Psoas muscle (tissue), 8 donors: ENCODE data around the gene ASB2. TPM values are rescaled to one million over a fixed set of nuclear protein-coding genes. Genes with fewer than 3 reads are reported as not detected.

Experiments
- ATAC-seq, 4 donors: fragments of 200-7000 bp; cut with Tn5 transposase; one replicate each; pipeline ENCODE4 v1.9.1; 2020; ENCODE audit warnings: moderate library complexity in 3 of 4, mild to moderate bottlenecking in 2 of 4
- DNase-seq, 2 donors: peaks; one replicate each; pipeline ENCODE4 v3.0.0-alpha.2; 2020
- H3K27ac ChIP-seq: fragments of 200-600 bp; one replicate; pipeline ENCODE4 v1.8.0; 2022
- H3K27me3 ChIP-seq, 3 donors: fragments of 200-600 bp in 1 of 3; one replicate each; pipeline versions ENCODE4 v1.6.1 to v1.8.0; 2013 to 2022; ENCODE audit warnings: low read length in 2 of 3, mild to moderate bottlenecking in 2 of 3, moderate library complexity in 1 of 3; ENCODE audit not compliant: insufficient read depth in 3 of 3
- H3K36me3 ChIP-seq, 2 donors: fragments of 200-600 bp in 1 of 2; one replicate each; pipeline versions ENCODE4 v1.6.1 to v1.8.0; 2013 to 2022; ENCODE audit warnings: low read depth in 1 of 2, mild to moderate bottlenecking in 1 of 2, moderate library complexity in 1 of 2; ENCODE audit not compliant: insufficient read depth in 1 of 2
- H3K4me1 ChIP-seq: fragments of 200-600 bp; one replicate; pipeline ENCODE4 v1.8.0; 2022
- H3K4me3 ChIP-seq: fragments of 200-600 bp; one replicate; pipeline ENCODE4 v1.8.0; 2022; ENCODE audit warnings: mild to moderate bottlenecking
- H3K9me3 ChIP-seq: fragments of 200-600 bp; one replicate; pipeline ENCODE4 v1.8.0; 2022
- WGBS, 3 donors: extraction: QIAGEN DNeasy Blood & Tissue Kit; methylation state at CpG; one replicate each; pipeline versions ENCODE4 v1.1.6 to v1.1.7; 2013; 5-methylcytosine and 5-hydroxymethylcytosine counted together
- intact Hi-C, 2 donors: fragments of 100-400 bp; cut with DNase I; formaldehyde crosslinking; loops; one replicate each; pipeline versions ENCODE4 v1.11.0 to v1.14.2; 2022
- polyA plus RNA-seq, 3 donors: library from polyadenylated mRNA; stranded (reverse); fragments of 200-250 nt; gene quantifications; one replicate each; pipeline ENCODE4 v1.2.3, GENCODE V29; 2013
- total RNA-seq, 4 donors: library from RNA; stranded (reverse); fragmentation: NEBNext Ultra II Directional in 2 of 4; extraction: Animal tissue kit (Norgen Biotek cat#: 25700) in 2 of 4; gene quantifications; one replicate each; pipeline versions ENCODE4 v1.2.1 to v1.2.4, GENCODE V29; 2021 to 2023
- TF ChIP-seq, protein P1 (sequence below): fragments of 200-600 bp; IDR thresholded peaks from one replicate; pipeline ENCODE4 v1.8.0; 2022; ENCODE audit warnings: antibody characterized with exemption
- donor health status: healthy with polysubstance abuse.
- donor health status: DM: no; HTN: no; CAD: no; lungs with moderate emphysema.
- donor health status: Bipolar disorder and iron deficiency.
- donor health status: healthy.
- donor health status: DM: yes; HTN: yes; CAD: no.
- donor health status: DM: no; HTN: no; CAD: no.
- donor health status: DM: no; HTN: no; CAD: no.
- donor health status: DM: yes; HTN: yes; CAD: no.

Gene ASB2
- total and polyA plus RNA-seq, 7 donors = 41.2 to 460 (median 230) TPM

DNA sequence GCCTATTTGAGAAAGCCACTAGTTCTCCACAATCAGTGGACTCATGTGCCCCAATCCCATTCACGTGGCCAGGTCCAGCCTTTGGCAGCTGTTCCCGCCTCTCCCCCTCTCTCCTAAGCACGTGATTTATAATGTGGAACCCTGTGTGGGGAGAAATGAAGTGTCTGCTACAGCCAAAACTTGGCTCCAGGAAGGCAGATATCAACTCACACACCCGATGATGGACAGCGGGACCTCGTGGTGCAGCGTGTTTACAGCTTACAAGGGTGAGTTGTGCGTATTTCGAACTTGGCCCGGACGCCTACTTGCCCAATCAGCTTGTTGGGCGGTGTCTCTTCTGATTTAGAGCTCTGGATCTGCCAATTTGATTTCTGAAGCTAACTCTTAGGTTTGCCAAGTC is 87.4 kb downstream of the ASB2 start:
- Histone ChIP-seq H3K4me1 (no peaks in the 10 kb centered on the region), H3K27me3 (peaks cover 0 to 3% (median 0%) of the 10 kb centered on the region in 3 donors), H3K27ac (no peak overlapping the region), H3K36me3 (no peaks in the 10 kb centered on the region), H3K4me3 (no peak overlapping the region), H3K9me3 (no peaks in the 10 kb centered on the region)
- DNase-seq = no peak
- WGBS, 3 donors = 41 to 57% (median 53%) methylated on average over 12 of the region's 12 CpGs
- intact Hi-C loops = no loop called here
- ATAC-seq = peak in 1 of 4 donors; percentile 66
- TF ChIP-seq, protein P1, sequence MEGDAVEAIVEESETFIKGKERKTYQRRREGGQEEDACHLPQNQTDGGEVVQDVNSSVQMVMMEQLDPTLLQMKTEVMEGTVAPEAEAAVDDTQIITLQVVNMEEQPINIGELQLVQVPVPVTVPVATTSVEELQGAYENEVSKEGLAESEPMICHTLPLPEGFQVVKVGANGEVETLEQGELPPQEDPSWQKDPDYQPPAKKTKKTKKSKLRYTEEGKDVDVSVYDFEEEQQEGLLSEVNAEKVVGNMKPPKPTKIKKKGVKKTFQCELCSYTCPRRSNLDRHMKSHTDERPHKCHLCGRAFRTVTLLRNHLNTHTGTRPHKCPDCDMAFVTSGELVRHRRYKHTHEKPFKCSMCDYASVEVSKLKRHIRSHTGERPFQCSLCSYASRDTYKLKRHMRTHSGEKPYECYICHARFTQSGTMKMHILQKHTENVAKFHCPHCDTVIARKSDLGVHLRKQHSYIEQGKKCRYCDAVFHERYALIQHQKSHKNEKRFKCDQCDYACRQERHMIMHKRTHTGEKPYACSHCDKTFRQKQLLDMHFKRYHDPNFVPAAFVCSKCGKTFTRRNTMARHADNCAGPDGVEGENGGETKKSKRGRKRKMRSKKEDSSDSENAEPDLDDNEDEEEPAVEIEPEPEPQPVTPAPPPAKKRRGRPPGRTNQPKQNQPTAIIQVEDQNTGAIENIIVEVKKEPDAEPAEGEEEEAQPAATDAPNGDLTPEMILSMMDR = no peak

DNA sequence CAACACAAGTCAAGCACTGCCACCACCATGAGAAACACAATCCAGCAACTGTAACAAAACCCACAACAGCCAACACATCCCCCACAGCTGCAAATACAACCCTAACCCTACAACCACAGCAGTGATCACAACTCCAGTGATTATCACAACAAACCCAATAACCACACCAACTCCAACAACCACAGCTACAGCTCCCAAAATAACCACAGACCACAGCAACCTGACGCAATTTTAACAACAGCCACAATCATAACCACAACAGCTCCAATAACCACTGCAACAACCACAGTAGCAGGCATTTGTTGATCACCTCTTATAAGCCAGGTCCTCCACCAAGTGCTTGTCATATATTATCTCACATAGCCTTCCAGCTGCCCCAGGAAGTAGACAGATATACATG is 91.4 kb downstream of the ASB2 start:
- Histone ChIP-seq H3K4me1 (no peaks in the 10 kb centered on the region), H3K27me3 (peaks cover 0 to 7% (median 1%) of the 10 kb centered on the region in 3 donors), H3K4me3 (no peak overlapping the region), H3K27ac (no peak overlapping the region), H3K9me3 (no peaks in the 10 kb centered on the region), H3K36me3 (no peaks in the 10 kb centered on the region)
- TF ChIP-seq, protein P1 = no peak
- intact Hi-C loops = no loop called here
- ATAC-seq = no peak
- 79 to 92% (median 84%) methylated on average over 1 of the region's 1 CpG for WGBS, 3 donors
- no peak for DNase-seq

Other genes starting within 250 kb of the ASB2 start
- gene PRIMA1, start 188.1 kb downstream of the ASB2 start, total RNA-seq = under 1 TPM; 0.17 to 0.77 (median 0.27) TPM
- gene PRIMA1, start 188.1 kb downstream of the ASB2 start, polyA plus RNA-seq = under 1 TPM; 0.18 to 0.22 (median 0.19) TPM
- gene FAM181A, start 49.2 kb downstream of the ASB2 start, total RNA-seq = not detected
- under 1 TPM in 2 of 3 donors, not detected in 1; 0.14 to 0.32 TPM for gene FAM181A, start 49.2 kb downstream of the ASB2 start, polyA plus RNA-seq
- 1 to 10 TPM in 3 of 4 donors, under 1 TPM in 1; 0.71 to 3.9 (median 2.2) TPM for gene CCDC197, start 20.7 kb upstream of the ASB2 start, total RNA-seq
- gene CCDC197, start 20.7 kb upstream of the ASB2 start, polyA plus RNA-seq = under 1 TPM; 0.04 to 0.69 (median 0.61) TPM
- gene OTUB2, start 49.8 kb upstream of the ASB2 start, total RNA-seq = under 1 TPM; 0.06 to 0.15 (median 0.10) TPM
- under 1 TPM; 0.04 to 0.96 (median 0.09) TPM for gene OTUB2, start 49.8 kb upstream of the ASB2 start, polyA plus RNA-seq
- gene DDX24, start 104.6 kb upstream of the ASB2 start, total RNA-seq = 100 to 1,000 TPM; 145 to 190 (median 171) TPM
- gene DDX24, start 104.6 kb upstream of the ASB2 start, polyA plus RNA-seq = 100 to 1,000 TPM in 1 of 3 donors, 10 to 100 TPM in 2; 66.5 to 124 (median 79.7) TPM
- gene IFI27L1, start 104.7 kb upstream of the ASB2 start, total RNA-seq = 10 to 100 TPM in 1 of 4 donors, 1 to 10 TPM in 3; 6.5 to 14.4 (median 7.8) TPM
- 10 to 100 TPM; 10.4 to 15.0 (median 10.6) TPM for gene IFI27L1, start 104.7 kb upstream of the ASB2 start, polyA plus RNA-seq
- 100 to 1,000 TPM in 1 of 4 donors, 10 to 100 TPM in 3; 52.8 to 119 (median 82.2) TPM for gene IFI27, start 134.2 kb upstream of the ASB2 start, total RNA-seq
- 100 to 1,000 TPM in 2 of 3 donors, 10 to 100 TPM in 1; 93.5 to 229 (median 208) TPM for gene IFI27, start 134.2 kb upstream of the ASB2 start, polyA plus RNA-seq
- 1 to 10 TPM; 5.3 to 6.9 (median 6.2) TPM for gene IFI27L2, start 153.0 kb upstream of the ASB2 start, total RNA-seq
- 10 to 100 TPM in 2 of 3 donors, 1 to 10 TPM in 1; 4.9 to 12.5 (median 12.2) TPM for gene IFI27L2, start 153.0 kb upstream of the ASB2 start, polyA plus RNA-seq
- gene PPP4R4, start 197.8 kb upstream of the ASB2 start, total RNA-seq = under 1 TPM in 3 of 4 donors, not detected in 1; 0.13 to 0.73 (median 0.49) TPM
- gene PPP4R4, start 197.8 kb upstream of the ASB2 start, polyA plus RNA-seq = under 1 TPM; 0.01 to 0.25 (median 0.09) TPM